NOMO-1 (cell line): ENCODE measurements around the gene HLA-F.

Experiments used
- DNase-seq, 2 experiments: peaks; one replicate each; lab custom pipeline; 2025; ENCODE audit not compliant: unreplicated experiment in 2 of 2; lab: John Stamatoyannopoulos, UW

HLA-F gene

GRCh38 chr6:29759457-29759856, 36.2 kb downstream of the HLA-F start:
- no peak for DNase-seq

GRCh38 chr6:29760328-29760727, 37.1 kb downstream of the HLA-F start:
- DNase-seq, result no peak

- no peak for DNase-seq
Measured at GRCh38 chr6:29762051-29762450, 38.8 kb downstream of the HLA-F start.

GRCh38 chr6:29762781-29763214, 39.6 kb downstream of the HLA-F start:
- DNase-seq, result no peak

GRCh38 chr6:29763491-29764289, 40.5 kb downstream of the HLA-F start:
- peak in 1 of 2 experiments; percentile 3 for DNase-seq

GRCh38 chr6:29764422-29765196, 41.4 kb downstream of the HLA-F start:
- DNase-seq, result no peak

GRCh38 chr6:29769336-29769735, 46.1 kb downstream of the HLA-F start:
- no peak for DNase-seq

GRCh38 chr6:29770306-29770705, 47.1 kb downstream of the HLA-F start:
- DNase-seq, result no peak

GRCh38 chr6:29776684-29777083, 53.5 kb downstream of the HLA-F start:
- no peak for DNase-seq
